Epithelial cell of proximal tubule (primary cell): Measurements from ENCODE around the gene MAPKAP1. TPM values are rescaled to one million over a fixed set of nuclear protein-coding genes. Genes with fewer than 3 reads are reported as not detected.

Source experiments
- DNase-seq: peaks from one replicate; pipeline ENCODE4 v3.0.0-alpha.2; 2011; ENCODE audit warnings: low read depth
- H3K4me3 ChIP-seq: 2 replicates; pipeline ENCODE4 v1.5.1; 2011; ENCODE audit warnings: low read depth, mild to moderate bottlenecking, low read length
- total RNA-seq: library from RNA; depleted of rRNA; stranded (reverse); fragments of >200 nt; gene quantifications from 2 replicates; pipeline ENCODE4 v1.2.3, GENCODE V29; 2015
- TF ChIP-seq, protein P1 (sequence below): conservative IDR thresholded peaks from 2 replicates; pipeline ENCODE4 v1.5.1; 2012; ENCODE audit warnings: low read depth, mild to moderate bottlenecking, low read length

The MAPKAP1 gene
- total RNA-seq, 1 donor from 2014 or later, result 100 TPM

DNA sequence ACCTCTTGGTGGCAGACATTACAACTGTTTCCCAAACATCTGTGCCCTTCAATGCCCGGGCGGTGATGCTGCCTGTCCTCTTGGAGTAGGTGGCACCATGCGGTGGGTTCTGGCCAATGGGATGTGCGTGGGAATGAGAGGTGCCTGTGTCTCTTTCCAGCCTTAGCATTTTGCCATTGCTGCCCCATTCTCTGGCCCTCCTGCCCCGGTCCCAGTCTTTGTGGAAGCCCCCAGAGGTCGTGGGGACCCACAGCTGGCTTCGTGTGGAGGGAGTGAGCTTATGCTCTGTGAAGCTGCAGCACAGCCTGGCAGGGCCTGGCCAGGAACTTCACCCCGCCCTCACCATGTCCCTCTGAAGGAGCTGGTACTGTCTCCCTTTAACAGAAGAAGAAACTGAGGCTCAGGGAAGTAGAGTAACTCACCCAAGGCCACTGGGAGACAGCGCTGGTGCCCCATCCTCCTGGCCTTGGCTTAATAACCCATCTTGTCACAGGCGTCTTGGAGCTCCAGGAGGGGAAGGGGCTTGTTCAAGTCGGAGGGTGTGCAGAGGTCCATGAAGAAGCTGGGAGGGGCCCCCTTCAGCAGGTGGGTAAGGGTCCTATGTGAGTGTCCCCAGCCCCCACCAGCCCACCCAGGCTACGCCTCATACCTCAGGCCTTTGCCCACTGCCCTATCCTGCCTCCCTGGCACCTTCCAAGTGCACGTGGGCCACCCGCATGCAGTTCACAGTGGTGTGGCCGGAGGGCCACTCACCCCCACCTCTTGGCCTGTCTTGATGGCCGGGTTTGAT lies 271.8 kb downstream of the MAPKAP1 start:
- no peak for DNase-seq
- TF ChIP-seq, protein P1, sequence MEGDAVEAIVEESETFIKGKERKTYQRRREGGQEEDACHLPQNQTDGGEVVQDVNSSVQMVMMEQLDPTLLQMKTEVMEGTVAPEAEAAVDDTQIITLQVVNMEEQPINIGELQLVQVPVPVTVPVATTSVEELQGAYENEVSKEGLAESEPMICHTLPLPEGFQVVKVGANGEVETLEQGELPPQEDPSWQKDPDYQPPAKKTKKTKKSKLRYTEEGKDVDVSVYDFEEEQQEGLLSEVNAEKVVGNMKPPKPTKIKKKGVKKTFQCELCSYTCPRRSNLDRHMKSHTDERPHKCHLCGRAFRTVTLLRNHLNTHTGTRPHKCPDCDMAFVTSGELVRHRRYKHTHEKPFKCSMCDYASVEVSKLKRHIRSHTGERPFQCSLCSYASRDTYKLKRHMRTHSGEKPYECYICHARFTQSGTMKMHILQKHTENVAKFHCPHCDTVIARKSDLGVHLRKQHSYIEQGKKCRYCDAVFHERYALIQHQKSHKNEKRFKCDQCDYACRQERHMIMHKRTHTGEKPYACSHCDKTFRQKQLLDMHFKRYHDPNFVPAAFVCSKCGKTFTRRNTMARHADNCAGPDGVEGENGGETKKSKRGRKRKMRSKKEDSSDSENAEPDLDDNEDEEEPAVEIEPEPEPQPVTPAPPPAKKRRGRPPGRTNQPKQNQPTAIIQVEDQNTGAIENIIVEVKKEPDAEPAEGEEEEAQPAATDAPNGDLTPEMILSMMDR, result no peak
- no peak overlapping the region for H3K4me3 ChIP-seq

DNA sequence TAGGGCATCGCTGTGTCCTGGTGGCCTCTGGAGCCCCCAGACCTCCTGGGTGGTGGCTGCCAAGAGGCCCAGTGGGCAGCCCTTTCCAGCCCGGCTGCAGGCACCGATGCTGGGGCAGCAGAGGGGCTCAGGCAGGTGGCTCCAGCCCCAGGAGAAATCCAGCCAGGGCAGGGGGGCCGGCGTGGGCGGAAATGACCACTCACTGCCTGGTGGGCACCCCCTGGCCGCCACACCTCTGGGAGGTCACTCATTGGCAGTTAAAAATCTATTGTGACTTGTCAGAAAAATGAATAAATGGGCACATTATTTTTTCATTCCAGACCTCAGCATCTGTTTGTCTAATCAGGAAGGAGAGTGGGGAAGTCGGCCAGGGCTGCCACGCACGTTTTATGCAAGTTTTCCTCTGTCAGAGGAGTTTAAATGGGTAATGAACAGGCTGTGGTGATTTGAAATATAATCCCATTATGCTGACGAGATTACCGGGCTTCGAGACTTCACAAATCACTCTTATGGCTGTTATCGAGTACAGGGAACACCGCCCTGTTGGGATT lies 273.5 kb downstream of the MAPKAP1 start:
- TF ChIP-seq, protein P1, result no peak
- no peak overlapping the region for H3K4me3 ChIP-seq
- DNase-seq, result no peak

DNA sequence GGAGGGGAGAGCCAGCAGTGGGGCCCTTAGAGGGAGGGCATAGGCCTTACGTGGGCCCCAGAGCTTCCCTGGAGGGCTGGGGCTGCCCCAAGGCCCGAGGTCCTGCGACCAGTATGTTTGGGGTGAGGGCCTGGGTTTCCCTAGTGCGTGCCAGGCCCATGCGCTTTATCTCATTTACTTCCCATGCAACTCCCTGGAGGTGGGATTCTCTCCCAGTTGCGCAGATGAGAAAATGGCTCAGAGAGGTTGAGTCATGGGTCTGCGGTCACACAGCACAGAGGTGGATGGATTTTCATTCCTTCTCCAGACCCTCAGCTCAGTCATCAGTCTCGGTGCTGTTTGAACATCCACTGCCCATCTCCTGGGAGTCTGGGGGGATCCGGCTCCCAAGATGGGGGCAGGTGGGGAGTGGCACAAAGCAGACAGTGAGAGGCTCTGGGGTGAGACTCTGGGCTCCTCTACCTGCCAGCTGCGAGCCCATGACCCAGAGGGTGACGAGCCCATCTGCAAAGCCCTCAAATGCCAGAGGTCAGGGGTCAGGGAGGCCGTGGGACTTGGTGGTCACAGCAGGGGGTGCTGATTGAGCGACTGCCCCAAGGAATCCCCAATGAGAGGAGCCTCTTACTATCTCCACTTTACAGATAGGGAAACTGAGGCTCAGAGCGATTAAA lies 274.2 kb downstream of the MAPKAP1 start:
- H3K4me3 ChIP-seq, result no peak overlapping the region
- TF ChIP-seq, protein P1, result no peak
- no peak for DNase-seq

DNA sequence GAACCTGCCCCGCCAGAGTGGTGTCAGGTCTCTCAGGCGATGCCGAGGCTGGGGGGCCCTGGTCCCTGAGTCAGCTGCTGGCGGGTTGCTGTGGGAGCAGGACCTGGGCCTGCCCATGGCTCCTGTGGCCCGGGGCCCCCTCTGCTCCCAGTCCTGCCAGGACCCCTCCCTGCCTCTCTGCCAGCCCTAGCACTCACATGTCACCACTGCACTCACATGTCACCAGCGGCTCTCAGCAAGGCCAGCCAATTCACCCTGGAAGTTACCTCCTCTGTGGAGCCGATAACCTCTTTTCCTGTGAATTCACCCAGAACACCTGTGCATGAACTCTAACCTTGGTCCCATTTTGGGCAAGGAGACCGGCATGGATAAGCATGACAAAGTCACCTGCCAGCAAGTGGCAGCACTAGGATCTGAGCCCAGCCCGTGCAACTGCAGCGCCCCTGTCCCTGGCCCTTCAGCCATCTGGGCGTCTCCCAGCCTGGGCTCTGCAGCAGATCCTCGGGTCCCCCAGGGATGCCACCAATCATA lies 275.2 kb downstream of the MAPKAP1 start:
- TF ChIP-seq, protein P1, result no peak
- no peak for DNase-seq
- H3K4me3 ChIP-seq, result no peak overlapping the region

DNA sequence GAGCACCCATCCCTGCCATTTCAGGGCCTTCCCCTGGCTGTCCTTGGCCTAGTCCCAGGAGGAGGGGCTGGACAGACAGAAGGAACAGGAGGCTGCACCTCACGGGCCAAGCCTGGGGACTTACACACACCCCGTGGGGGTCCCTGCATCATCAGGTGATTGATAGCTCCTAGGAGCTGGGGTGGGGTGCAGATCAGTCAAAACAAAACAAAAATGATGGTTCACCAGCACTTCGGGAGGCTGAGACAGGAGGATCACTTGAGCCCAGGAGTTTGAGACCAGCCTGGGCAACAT lies 276.0 kb downstream of the MAPKAP1 start:
- DNase-seq, result no peak
- TF ChIP-seq, protein P1, result no peak
- no peak overlapping the region for H3K4me3 ChIP-seq

DNA sequence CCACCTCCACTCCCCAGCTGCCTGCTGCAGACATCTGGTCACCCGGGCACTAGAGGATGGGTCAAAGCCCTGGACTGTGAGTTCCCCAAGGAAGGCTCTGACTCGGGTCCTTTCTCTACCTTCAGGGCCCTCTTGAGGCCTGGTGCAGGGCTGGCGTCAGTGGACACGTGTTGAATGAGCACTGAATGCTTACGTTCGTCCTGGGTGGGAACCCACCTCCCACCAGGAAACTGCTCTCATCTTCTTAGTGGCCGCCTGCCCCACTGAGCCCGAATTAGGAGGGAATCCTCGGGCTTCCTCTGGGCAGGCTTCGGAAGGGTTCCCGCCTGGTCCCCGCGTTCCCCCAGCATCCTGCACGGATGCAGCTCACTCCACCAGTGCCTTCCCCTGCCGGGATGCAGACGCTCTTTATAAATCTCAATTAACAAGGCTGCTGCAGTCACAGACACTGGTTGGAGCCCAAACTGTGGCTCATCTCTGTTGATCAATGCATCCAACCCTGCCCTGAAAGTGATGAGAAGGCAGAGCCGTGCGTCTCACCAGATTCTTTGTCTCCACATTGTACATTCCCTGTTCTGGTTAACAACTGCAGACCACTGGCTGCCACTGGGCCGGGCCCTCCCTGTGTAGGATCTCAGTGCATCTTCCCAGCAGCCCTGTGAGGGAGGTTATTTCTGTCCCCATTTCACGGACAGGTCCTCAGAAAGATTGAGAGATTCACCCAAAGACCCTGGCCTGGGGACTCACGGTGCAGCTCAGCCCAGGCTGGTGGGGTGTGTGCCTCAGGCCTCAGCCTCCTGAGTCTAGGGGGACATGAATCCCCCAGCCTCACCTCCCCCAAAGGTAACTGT lies 276.6 kb downstream of the MAPKAP1 start:
- no peak for DNase-seq
- TF ChIP-seq, protein P1, result no peak
- H3K4me3 ChIP-seq, result no peak overlapping the region
